Left lobe of liver (tissue), 2 donors: ENCODE results near the gene PCBP3. TPM values are rescaled to one million over a fixed set of nuclear protein-coding genes. Genes with fewer than 3 reads are reported as not detected.
"Not testable (repeated sequence)": the region's sequence is repeated elsewhere in the genome, so short reads cannot be mapped to it uniquely, and the experiment has no call there.

Experiments
- ATAC-seq: fragments of 200-7000 bp; cut with Tn5 transposase; one replicate; pipeline ENCODE4 v1.9.1; 2020; ENCODE audit warnings: mild to moderate bottlenecking, moderate library complexity
- DNase-seq: peaks from one replicate; pipeline ENCODE4 v3.0.0-alpha.2; 2020; ENCODE audit warnings: low spot score
- total RNA-seq: library from RNA; stranded (reverse); gene quantifications from one replicate; pipeline ENCODE4 v1.2.1, GENCODE V29; 2021
- donor health status: DM: no; HTN: no; CAD: no; lungs with moderate emphysema.
- donor health status: DM: no; HTN: yes; CAD: no.

Gene PCBP3
- total RNA-seq, 1 donor from 2014 or later: 0.83 TPM

- DNase-seq, ATAC-seq: not testable (repeated sequence)
These were observed 30.9 kb upstream of the PCBP3 start for GRCh38 chr21:45612665-45613019.

GRCh38 chr21:45613396-45613795, 30.1 kb upstream of the PCBP3 start:
- DNase-seq (no peak), ATAC-seq (no peak)

GRCh38 chr21:45613881-45614280, 29.6 kb upstream of the PCBP3 start:
- ATAC-seq: no peak
- no peak for DNase-seq

GRCh38 chr21:45615145-45615711, 28.3 kb upstream of the PCBP3 start:
- no peak for ATAC-seq

GRCh38 chr21:45617021-45617921, 26.3 kb upstream of the PCBP3 start:
- ATAC-seq (no peak), DNase-seq (no peak)

More at GRCh38 chr21:45615145-45615711, 28.3 kb upstream of the PCBP3 start:
- no peak for DNase-seq

GRCh38 chr21:45618287-45618686, 25.2 kb upstream of the PCBP3 start:
- no peak for DNase-seq
- ATAC-seq: no peak

- ATAC-seq: no peak
- DNase-seq: no peak
These were observed 24.6 kb upstream of the PCBP3 start for GRCh38 chr21:45618846-45619485.

- DNase-seq (no peak), ATAC-seq (no peak)
These were observed 23.2 kb upstream of the PCBP3 start for GRCh38 chr21:45620201-45620923.

GRCh38 chr21:45621435-45622331, 21.8 kb upstream of the PCBP3 start:
- not testable (repeated sequence) for ATAC-seq, DNase-seq

GRCh38 chr21:45622416-45623097, 21.0 kb upstream of the PCBP3 start:
- peak; percentile 29 for DNase-seq
- no peak for ATAC-seq

- DNase-seq (peak; percentile 31), ATAC-seq (no peak)
These were observed 20.1 kb upstream of the PCBP3 start for GRCh38 chr21:45623436-45623835.

GRCh38 chr21:45626127-45626526, 17.4 kb upstream of the PCBP3 start:
- DNase-seq, ATAC-seq: not testable (repeated sequence)

GRCh38 chr21:45629046-45629981, 14.2 kb upstream of the PCBP3 start:
- no peak for ATAC-seq
- DNase-seq: no peak

GRCh38 chr21:45630066-45630694, 13.3 kb upstream of the PCBP3 start:
- DNase-seq: no peak
- no peak for ATAC-seq

GRCh38 chr21:45630876-45631275, 12.6 kb upstream of the PCBP3 start:
- DNase-seq: no peak

GRCh38 chr21:45631540-45631939, 12.0 kb upstream of the PCBP3 start:
- DNase-seq (no peak), ATAC-seq (no peak)

More at GRCh38 chr21:45630876-45631275, 12.6 kb upstream of the PCBP3 start:
- ATAC-seq: no peak

- ATAC-seq (no peak), DNase-seq (no peak)
These were observed 11.4 kb upstream of the PCBP3 start for GRCh38 chr21:45632160-45632559.
